Pancreas (tissue), 10 donors: Measurements from ENCODE around the gene BCAS1. TPM values are rescaled to one million over a fixed set of nuclear protein-coding genes. Genes with fewer than 3 reads are reported as not detected.
A peak's percentile ranks its signal among the peaks of the same experiment; 100 is the strongest.

Source experiments
- ATAC-seq, 4 donors: fragments of 200-7000 bp; cut with Tn5 transposase; one replicate each; pipeline versions ENCODE4 v1.8.0 to v1.9.1; 2020; ENCODE audit warnings: mild to moderate bottlenecking in 4 of 4, moderate library complexity in 4 of 4
- DNase-seq, 6 donors: peaks; one replicate each; pipeline ENCODE4 v3.0.0-alpha.2; 2020
- FAIRE-seq: peaks from 2 replicates; lab custom pipeline; 2012; peaks lifted over from hg19 to GRCh38; lab: Jason Lieb, UNC
- H3K27ac ChIP-seq, 4 donors: fragments of 200-600 bp; sonication (generic); 1 replicate in 3 of 4; 2 replicates in 1 of 4; pipeline versions ENCODE4 v1.5.0 to v1.8.0; 2020
- H3K27me3 ChIP-seq, 4 donors: fragments of 200-600 bp; one replicate each; pipeline ENCODE4 v1.8.0; 2021
- H3K36me3 ChIP-seq, 3 donors: fragments of 200-600 bp; sonication (generic) in 1 of 3; one replicate each; pipeline versions ENCODE4 v1.5.0 to v1.8.0; 2020 to 2021
- H3K4me1 ChIP-seq, 3 donors: fragments of 200-600 bp; one replicate each; pipeline ENCODE4 v1.8.0; 2021
- H3K4me3 ChIP-seq, 4 donors: fragments of 200-600 bp; sonication (generic) in 2 of 4; one replicate each; pipeline versions ENCODE4 v1.5.0 to v1.8.0; 2020 to 2021
- H3K9me3 ChIP-seq, 4 donors: fragments of 200-600 bp; one replicate each; pipeline ENCODE4 v1.8.0; 2021
- CTCF ChIP-seq, 4 donors: fragments of 200-600 bp; sonication (generic) in 3 of 4; IDR thresholded peaks; one replicate each; pipeline versions ENCODE4 v1.5.0 to v1.8.0; 2021; ENCODE audit warnings: antibody characterized with exemption in 4 of 4
- WGBS, 2 donors: extraction: QIAGEN DNeasy Blood & Tissue Kit; methylation state at CpG; one replicate each; pipeline ENCODE4 v1.1.7; 2013; 5-methylcytosine and 5-hydroxymethylcytosine counted together
- intact Hi-C, 3 donors: fragments of 100-400 bp; cut with DNase I; formaldehyde crosslinking; loops; one replicate each; pipeline versions ENCODE4 v1.11.1 to v1.14.2; 2022
- polyA plus RNA-seq, 2 donors: library from polyadenylated mRNA; stranded (reverse); fragments of 200-250 nt; gene quantifications; one replicate each; pipeline ENCODE4 v1.2.3, GENCODE V29; 2013
- total RNA-seq, 6 donors: library from RNA; stranded (reverse); fragmentation: NEBNext Ultra II Directional in 4 of 6; extraction: Animal tissue kit (Norgen Biotek cat#: 25700) in 4 of 6; gene quantifications; one replicate each; pipeline versions ENCODE4 v1.2.1 to v1.2.4, GENCODE V29; 2021 to 2023
- donor health status: healthy with polysubstance abuse.
- donor health status: DM: no; HTN: no; CAD: no; lungs with moderate emphysema.
- donor health status: DM: no; HTN: no; CAD: no.
- donor health status: control.
- donor health status: control.
- donor health status: Bipolar disorder and iron deficiency.
- donor health status: DM: yes; HTN: yes; CAD: no.
- donor health status: DM: no; HTN: no; CAD: no.
- donor health status: DM: no; HTN: no; CAD: no.
- donor health status: DM: yes; HTN: yes; CAD: no.

Gene BCAS1
- total and polyA plus RNA-seq, 8 donors, result 0.20 to 0.85 (median 0.61) TPM

DNA sequence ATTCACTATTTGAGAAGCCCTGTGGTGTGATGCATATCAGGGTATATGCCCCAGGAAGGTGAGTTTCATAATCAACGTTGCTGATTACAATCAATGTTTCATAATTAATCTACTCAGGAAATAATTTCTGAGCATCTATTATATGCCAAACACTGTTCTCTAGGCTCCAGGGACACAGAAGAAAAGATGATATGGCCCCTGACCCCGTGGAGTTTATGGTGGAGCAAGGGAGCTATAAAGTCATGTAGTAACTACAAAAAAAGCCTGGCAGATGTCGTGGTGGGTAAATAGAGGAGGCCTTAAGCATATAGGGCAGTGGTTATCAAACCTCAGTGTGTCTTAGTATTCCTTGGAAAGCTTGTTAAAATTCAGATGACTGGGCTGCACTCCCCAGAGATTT lies 40.1 kb upstream of the BCAS1 start:
- FAIRE-seq, result no peak
- Histone ChIP-seq H3K27me3 (no peaks in the 10 kb centered on the region), H3K36me3 (no peaks in the 10 kb centered on the region), H3K4me3 (no peak overlapping the region), H3K9me3 (no peaks in the 10 kb centered on the region), H3K27ac (no peak overlapping the region), H3K4me1 (peaks cover 0 to 10% (median 0%) of the 10 kb centered on the region in 3 donors)
- ATAC-seq, result no peak
- intact Hi-C loops, result no loop called here
- 57 to 73% methylated on average over 3 of the region's 3 CpGs for WGBS, 2 donors
- no peak for TF ChIP-seq CTCF (IDR thresholded peaks at IDR 0.05)
- DNase-seq, result no peak

GRCh38 chr20:54110041-54110440 lies 39.6 kb upstream of the BCAS1 start:
- Histone ChIP-seq H3K9me3 (no peaks in the 10 kb centered on the region), H3K4me3 (no peak overlapping the region), H3K4me1 (peaks cover 0 to 10% (median 0%) of the 10 kb centered on the region in 3 donors), H3K27ac (no peak overlapping the region), H3K27me3 (no peaks in the 10 kb centered on the region), H3K36me3 (no peaks in the 10 kb centered on the region)
- ATAC-seq, result no peak
- intact Hi-C loops, result no loop called here
- no peak for DNase-seq
- FAIRE-seq, result no peak
- no peak for TF ChIP-seq CTCF (IDR thresholded peaks at IDR 0.05)

GRCh38 chr20:54108817-54109216 lies 38.4 kb upstream of the BCAS1 start:
- DNase-seq (no peak), FAIRE-seq (no peak), ATAC-seq (no peak)
- 64 to 83% methylated on average over 1 of the region's 1 CpG for WGBS, 2 donors
- Histone ChIP-seq H3K27me3 (no peaks in the 10 kb centered on the region), H3K27ac (no peak overlapping the region), H3K9me3 (no peaks in the 10 kb centered on the region), H3K4me1 (peaks cover 0 to 10% (median 0%) of the 10 kb centered on the region in 3 donors), H3K36me3 (no peaks in the 10 kb centered on the region), H3K4me3 (no peak overlapping the region)
- intact Hi-C loops, result loop anchor here in 1 of 3 donors (10.0 kb wide), 1 partner anchor 86 kb away; no protein-coding TSS in a partner anchor
- TF ChIP-seq CTCF (IDR thresholded peaks at IDR 0.05), result no peak

GRCh38 chr20:54108326-54108642 lies 37.9 kb upstream of the BCAS1 start:
- H3K36me3 ChIP-seq, result no peaks in the 10 kb centered on the region
- TF ChIP-seq CTCF (IDR thresholded peaks at IDR 0.05), result no peak
- H3K9me3 ChIP-seq, result no peaks in the 10 kb centered on the region
- no peak for DNase-seq
- H3K27ac ChIP-seq, result peak overlapping the region in 1 of 4 donors; percentile 51
- no peaks in the 10 kb centered on the region for H3K27me3 ChIP-seq
- intact Hi-C loops, result loop anchor here in 1 of 3 donors (10.0 kb wide), 1 partner anchor 87 kb away; no protein-coding TSS in a partner anchor
- H3K4me1 ChIP-seq, result peaks cover 0 to 10% (median 0%) of the 10 kb centered on the region in 3 donors
- no peak overlapping the region for H3K4me3 ChIP-seq
- FAIRE-seq, result no peak
- ATAC-seq, result no peak

DNA sequence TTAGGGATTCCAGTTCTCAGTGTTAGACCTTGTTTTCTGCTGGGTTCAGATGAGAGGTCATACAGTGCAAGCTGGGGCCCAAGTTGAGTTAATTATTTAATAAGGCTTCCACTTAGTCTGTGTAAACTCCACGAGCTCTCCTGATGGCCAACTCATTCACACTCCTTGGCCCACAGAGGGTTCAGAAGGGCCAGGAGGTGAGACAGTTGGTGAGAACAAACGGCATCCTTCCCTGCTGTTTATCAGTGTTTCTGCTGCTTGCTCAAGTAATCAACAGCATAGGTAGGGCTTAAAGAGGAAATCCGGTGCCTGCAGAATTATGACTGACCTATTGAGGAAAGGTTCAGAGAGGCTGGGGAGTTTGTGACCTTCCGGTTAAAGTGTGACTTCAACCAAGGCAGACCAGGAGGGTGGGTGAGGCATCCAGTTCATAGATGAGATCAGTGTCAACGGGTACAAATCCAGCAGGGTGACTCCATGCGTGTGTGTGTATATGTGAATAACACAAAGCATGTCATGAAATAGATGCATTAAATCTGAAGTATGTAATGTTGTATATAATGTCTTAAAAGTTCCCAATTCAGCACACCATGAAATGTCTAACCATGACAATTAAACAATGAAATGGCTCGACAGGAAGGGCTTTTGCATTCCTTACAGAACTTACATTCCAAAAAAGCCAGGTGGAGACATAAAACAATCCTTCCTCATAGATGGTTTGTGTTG lies 37.4 kb upstream of the BCAS1 start:
- ATAC-seq (peak; percentile 54 to 86 (median 70)), DNase-seq (peak in 1 of 6 donors; percentile 25), FAIRE-seq (no peak)
- peak overlapping the region in 1 of 4 donors; percentile 51 for H3K27ac ChIP-seq
- TF ChIP-seq CTCF (IDR thresholded peaks at IDR 0.05), result no peak
- 28 to 50% methylated on average over 7 of the region's 7 CpGs for WGBS, 2 donors
- intact Hi-C loops, result loop anchor here in 1 of 3 donors (10.0 kb wide), 1 partner anchor 87 kb away; no protein-coding TSS in a partner anchor
- H3K4me1 ChIP-seq, result peaks cover 0 to 10% (median 0%) of the 10 kb centered on the region in 3 donors
- H3K36me3 ChIP-seq, result no peaks in the 10 kb centered on the region
- no peaks in the 10 kb centered on the region for H3K9me3 ChIP-seq
- no peak overlapping the region for H3K4me3 ChIP-seq
- H3K27me3 ChIP-seq, result no peaks in the 10 kb centered on the region
